Mesenchymal stem cell (in vitro differentiated cells and primary cell): ENCODE results near the gene PEX5.

Experiments
- DNase-seq: peaks from one replicate; pipeline ENCODE4 v3.0.0-alpha.2; 2013
- H2AFZ ChIP-seq: one replicate; pipeline ENCODE4 v1.6.1; 2013; ENCODE audit warnings: low read depth, mild to moderate bottlenecking, control low read depth, inconsistent platforms, low read length, moderate library complexity
- H2AK5ac ChIP-seq: 2 replicates; pipeline ENCODE4 v1.6.1; 2013; ENCODE audit warnings: low read length, moderate library complexity, mild to moderate bottlenecking, inconsistent platforms; ENCODE audit not compliant: severe bottlenecking
- H2BK120ac ChIP-seq: one replicate; pipeline ENCODE4 v1.6.1; 2013; ENCODE audit warnings: low read depth, mild to moderate bottlenecking, inconsistent platforms, low read length, moderate library complexity
- H2BK12ac ChIP-seq, 2 experiments: one replicate each; pipeline ENCODE4 v1.6.1; 2013; ENCODE audit warnings: inconsistent platforms in 2 of 2, low read length in 2 of 2, mild to moderate bottlenecking in 2 of 2, moderate library complexity in 2 of 2, control low read depth in 1 of 2
- H2BK15ac ChIP-seq: one replicate; pipeline ENCODE4 v1.6.1; 2013; ENCODE audit warnings: mild to moderate bottlenecking, low read depth, inconsistent platforms; ENCODE audit not compliant: poor library complexity, severe bottlenecking
- H2BK5ac ChIP-seq: 2 replicates; pipeline ENCODE4 v1.6.1; 2013; ENCODE audit warnings: low read depth, mild to moderate bottlenecking, low read length, control low read depth, inconsistent platforms; ENCODE audit not compliant: poor library complexity, severe bottlenecking
- H3K14ac ChIP-seq, 2 experiments: one replicate each; pipeline ENCODE4 v1.6.1; 2013; ENCODE audit warnings: inconsistent platforms in 2 of 2, low read length in 2 of 2, control low read depth in 1 of 2, mild to moderate bottlenecking in 1 of 2, moderate library complexity in 1 of 2
- H3K18ac ChIP-seq, 2 experiments: one replicate each; pipeline ENCODE4 v1.6.1; 2013; ENCODE audit warnings: inconsistent platforms in 2 of 2, low read length in 2 of 2, control low read depth in 1 of 2, low read depth in 1 of 2, mild to moderate bottlenecking in 1 of 2
- H3K23ac ChIP-seq, 2 experiments: one replicate each; pipeline ENCODE4 v1.6.1; 2013; ENCODE audit warnings: inconsistent platforms in 2 of 2, low read length in 2 of 2, mild to moderate bottlenecking in 2 of 2, moderate library complexity in 2 of 2, control low read depth in 1 of 2
- H3K27ac ChIP-seq: 2 replicates; pipeline ENCODE4 v1.5.1; 2013; ENCODE audit warnings: mild to moderate bottlenecking, moderate library complexity, low read length, control low read depth, inconsistent platforms; ENCODE audit not compliant: poor library complexity, severe bottlenecking
- H3K27me3 ChIP-seq, 2 experiments: 2 replicates each; pipeline versions ENCODE4 v1.6.1 to v1.7.0; 2013; ENCODE audit warnings: low read length in 2 of 2, mild to moderate bottlenecking in 2 of 2, moderate library complexity in 2 of 2, control low read depth in 1 of 2, inconsistent platforms in 1 of 2; ENCODE audit not compliant: control insufficient read depth in 1 of 2, insufficient read depth in 1 of 2
- H3K36me3 ChIP-seq, 2 experiments: 2 replicates each; pipeline versions ENCODE4 v1.6.1 to v1.7.0; 2013; ENCODE audit warnings: low read length in 2 of 2, control low read depth in 1 of 2, inconsistent platforms in 1 of 2, low read depth in 1 of 2, mild to moderate bottlenecking in 1 of 2; ENCODE audit not compliant: insufficient read depth in 2 of 2, control insufficient read depth in 1 of 2
- H3K4ac ChIP-seq, 2 experiments: one replicate each; pipeline ENCODE4 v1.6.1; 2013; ENCODE audit warnings: inconsistent platforms in 2 of 2, low read length in 2 of 2, mild to moderate bottlenecking in 2 of 2, moderate library complexity in 2 of 2, control low read depth in 1 of 2, low read depth in 1 of 2
- H3K4me1 ChIP-seq: 2 replicates; pipeline ENCODE4 v1.6.1; 2013; ENCODE audit warnings: low read depth, low read length, control low read depth; ENCODE audit not compliant: control insufficient read depth, insufficient read depth
- H3K4me2 ChIP-seq: 2 replicates; pipeline ENCODE4 v1.6.1; 2013; ENCODE audit warnings: low read length, mild to moderate bottlenecking, inconsistent platforms; ENCODE audit not compliant: poor library complexity, severe bottlenecking
- H3K4me3 ChIP-seq, 2 experiments: 2 replicates each; pipeline versions ENCODE4 v1.5.1 to v1.7.0; 2013; ENCODE audit warnings: low read length in 2 of 2, mild to moderate bottlenecking in 2 of 2, control low read depth in 1 of 2, low read depth in 1 of 2; ENCODE audit not compliant: insufficient read depth in 1 of 2
- H3K79me1 ChIP-seq: replicated peaks from 2 replicates; pipeline ENCODE4 v1.6.1; 2013; ENCODE audit warnings: mild to moderate bottlenecking, control low read depth, low read length, inconsistent platforms; ENCODE audit not compliant: poor library complexity, severe bottlenecking
- H3K9ac ChIP-seq: 2 replicates; pipeline ENCODE4 v1.7.0; 2013; ENCODE audit warnings: mild to moderate bottlenecking, low read length, moderate library complexity
- H3K9me3 ChIP-seq: 2 replicates; pipeline ENCODE4 v1.7.0; 2013; ENCODE audit warnings: mild to moderate bottlenecking, low read length; ENCODE audit not compliant: control insufficient read depth
- H4K8ac ChIP-seq: one replicate; pipeline ENCODE4 v1.6.1; 2013; ENCODE audit warnings: inconsistent platforms, mild to moderate bottlenecking, low read length, moderate library complexity
- H4K91ac ChIP-seq: one replicate; pipeline ENCODE4 v1.6.1; 2013; ENCODE audit warnings: mild to moderate bottlenecking, low read length, inconsistent platforms
- WGBS: methylation state at CpG from one replicate; pipeline ENCODE4 v1.1.7; 2013; ENCODE audit warnings: mixed read lengths; 5-methylcytosine and 5-hydroxymethylcytosine counted together

Gene PEX5

GRCh38 chr12:7155471-7156034 lies 33.9 kb upstream of the PEX5 start:
- DNase-seq, result no peak
- Histone ChIP-seq H4K91ac (peak overlapping the region; percentile 41), H2BK120ac (no peak overlapping the region), H3K9ac (no peak overlapping the region), H2AFZ (no peak overlapping the region), H3K14ac (no peak overlapping the region), H3K9me3 (no peaks in the 10 kb centered on the region), H3K4ac (no peak overlapping the region), H2AK5ac (no peak overlapping the region), H2BK5ac (no peak overlapping the region), H3K79me1 (no peaks in the 10 kb centered on the region), H4K8ac (no peak overlapping the region), H3K27me3 (peaks cover 0 to 2% of the 10 kb centered on the region in 2 experiments), H3K18ac (no peak overlapping the region), H3K27ac (no peak overlapping the region), H2BK12ac (no peak overlapping the region), H3K4me1 (peaks cover 5% of the 10 kb centered on the region), H3K36me3 (peaks cover 38 to 55% of the 10 kb centered on the region in 2 experiments), H3K4me2 (no peak overlapping the region), H3K4me3 (no peak overlapping the region), H3K23ac (no peak overlapping the region), H2BK15ac (no peak overlapping the region)
- WGBS, result 84% methylated on average over 8 of the region's 8 CpGs

GRCh38 chr12:7156259-7157197 lies 33.0 kb upstream of the PEX5 start:
- H2AK5ac ChIP-seq, result no peak overlapping the region
- 89% methylated on average over 23 of the region's 24 CpGs for WGBS
- no peak for DNase-seq
- H4K91ac ChIP-seq, result peak overlapping the region; percentile 44
- H3K4me1 ChIP-seq, result peaks cover 5% of the 10 kb centered on the region
- H2BK5ac ChIP-seq, result no peak overlapping the region
- peaks cover 6 to 7% of the 10 kb centered on the region in 2 experiments for H3K27me3 ChIP-seq
- no peaks in the 10 kb centered on the region for H3K9me3 ChIP-seq
- H3K27ac ChIP-seq, result no peak overlapping the region
- no peak overlapping the region for H2BK120ac ChIP-seq
- no peak overlapping the region for H3K14ac ChIP-seq
- no peak overlapping the region for H3K4me3 ChIP-seq
- no peak overlapping the region for H3K9ac ChIP-seq
- H2BK15ac ChIP-seq, result no peak overlapping the region
- H3K4me2 ChIP-seq, result no peak overlapping the region
- H2AFZ ChIP-seq, result no peak overlapping the region
- H3K4ac ChIP-seq, result no peak overlapping the region
- peaks cover 28 to 49% of the 10 kb centered on the region in 2 experiments for H3K36me3 ChIP-seq
- no peak overlapping the region for H3K18ac ChIP-seq
- no peaks in the 10 kb centered on the region for H3K79me1 ChIP-seq
- no peak overlapping the region for H2BK12ac ChIP-seq
- H4K8ac ChIP-seq, result no peak overlapping the region
- no peak overlapping the region for H3K23ac ChIP-seq

- H2BK12ac ChIP-seq, result no peak overlapping the region
- H2BK120ac ChIP-seq, result no peak overlapping the region
- H3K18ac ChIP-seq, result no peak overlapping the region
- no peak overlapping the region for H3K4me3 ChIP-seq
- no peak overlapping the region for H3K23ac ChIP-seq
- H3K27me3 ChIP-seq, result peaks cover 12 to 15% of the 10 kb centered on the region in 2 experiments
- H3K4ac ChIP-seq, result no peak overlapping the region
- H3K14ac ChIP-seq, result no peak overlapping the region
- H4K8ac ChIP-seq, result no peak overlapping the region
- H3K4me2 ChIP-seq, result no peak overlapping the region
- no peak overlapping the region for H4K91ac ChIP-seq
- H3K9me3 ChIP-seq, result no peaks in the 10 kb centered on the region
- H3K27ac ChIP-seq, result no peak overlapping the region
- H3K9ac ChIP-seq, result no peak overlapping the region
- 94% methylated on average over 16 of the region's 17 CpGs for WGBS
- H2AFZ ChIP-seq, result no peak overlapping the region
- peaks cover 25 to 49% of the 10 kb centered on the region in 2 experiments for H3K36me3 ChIP-seq
- peaks cover 5% of the 10 kb centered on the region for H3K4me1 ChIP-seq
- no peak overlapping the region for H2BK15ac ChIP-seq
- H3K79me1 ChIP-seq, result no peaks in the 10 kb centered on the region
- no peak overlapping the region for H2AK5ac ChIP-seq
- no peak overlapping the region for H2BK5ac ChIP-seq
- no peak for DNase-seq
Measured at GRCh38 chr12:7157391-7157790, 32.1 kb upstream of the PEX5 start.
